CD4-positive, alpha-beta T cell treated with Interleukin-15 for 1 hour (primary cell): ENCODE data around the gene SERPIND1.
A peak's percentile ranks its signal among the peaks of the same experiment; 100 is the strongest.
"Not testable (repeated sequence)": the region's sequence is repeated elsewhere in the genome, so short reads cannot be mapped to it uniquely, and the experiment has no call there.

Experiments
- DNase-seq: peaks from one replicate; pipeline ENCODE4 v3.0.0-alpha.2; 2020

Gene SERPIND1

DNA sequence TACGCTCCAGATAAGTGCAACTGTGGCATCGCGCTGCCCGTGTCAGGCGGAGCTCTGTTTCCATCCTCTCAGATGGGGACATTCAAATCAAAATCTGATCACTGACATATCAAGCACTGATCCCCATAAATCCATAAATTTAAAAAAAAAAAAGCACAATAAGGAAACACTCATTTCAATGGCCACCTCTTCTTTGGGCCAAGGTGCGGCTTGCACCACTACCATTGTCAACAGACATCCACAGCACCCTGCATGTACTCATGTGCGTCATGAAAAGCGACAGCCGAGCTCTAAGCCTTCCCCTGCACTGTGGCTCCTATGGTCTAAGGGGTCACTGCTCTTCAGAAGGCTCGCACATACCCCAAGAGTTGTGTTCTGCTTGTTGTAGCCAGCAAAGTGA is 26.7 kb upstream of the SERPIND1 start:
- no peak for DNase-seq

DNA sequence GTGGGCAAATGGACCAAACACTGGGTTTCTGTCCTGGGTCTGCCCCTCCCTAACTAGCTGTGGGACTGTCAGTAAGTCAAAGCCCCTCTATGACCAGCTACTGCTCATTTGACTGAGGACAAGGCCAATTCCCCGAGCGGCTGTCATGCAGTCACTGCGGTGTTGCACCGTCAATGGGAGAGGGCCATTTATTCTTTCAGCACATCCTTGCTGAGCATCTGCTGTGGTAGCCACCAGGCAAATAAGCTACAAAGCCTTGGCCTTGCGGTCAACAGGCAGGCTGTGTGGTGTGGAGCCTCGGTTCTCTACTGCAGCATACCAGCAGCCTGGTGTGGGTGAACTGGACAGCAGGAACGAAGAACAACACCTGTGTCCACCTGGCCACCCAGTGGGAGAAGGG is 25.8 kb upstream of the SERPIND1 start:
- no peak for DNase-seq

DNA sequence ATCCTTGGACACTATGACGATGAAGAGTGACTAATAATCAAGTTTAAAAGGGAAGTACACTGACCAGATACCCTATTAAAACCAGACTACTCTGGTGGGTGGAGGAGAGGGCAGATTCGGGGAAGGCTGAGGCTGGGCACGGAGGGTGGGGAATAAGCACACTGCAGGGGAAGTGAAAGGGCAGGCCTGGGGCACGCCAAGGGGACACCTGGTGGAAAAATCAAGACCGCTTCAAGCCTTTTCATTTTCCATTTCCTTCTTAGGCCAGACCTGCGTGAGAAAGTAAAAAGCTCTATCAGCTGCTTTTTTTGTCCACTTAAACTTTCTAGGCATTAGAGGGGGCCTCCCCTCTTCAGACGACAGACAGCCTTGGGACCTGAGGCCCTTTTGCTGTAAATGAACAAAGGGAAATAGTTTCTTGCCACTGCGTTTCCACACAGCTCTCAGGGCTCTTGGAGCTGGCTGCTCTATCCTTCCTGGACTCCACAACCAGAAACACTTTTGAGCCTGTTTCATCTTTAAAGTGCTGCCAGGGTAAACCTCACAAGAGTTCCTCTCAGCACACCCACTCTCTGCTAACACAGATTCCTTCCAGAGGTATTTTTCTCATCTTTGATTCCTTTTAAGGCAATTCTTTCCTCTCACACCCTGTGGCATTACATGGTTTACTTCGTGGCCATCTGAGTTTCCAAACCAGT is 25.0 kb upstream of the SERPIND1 start:
- no peak for DNase-seq

DNA sequence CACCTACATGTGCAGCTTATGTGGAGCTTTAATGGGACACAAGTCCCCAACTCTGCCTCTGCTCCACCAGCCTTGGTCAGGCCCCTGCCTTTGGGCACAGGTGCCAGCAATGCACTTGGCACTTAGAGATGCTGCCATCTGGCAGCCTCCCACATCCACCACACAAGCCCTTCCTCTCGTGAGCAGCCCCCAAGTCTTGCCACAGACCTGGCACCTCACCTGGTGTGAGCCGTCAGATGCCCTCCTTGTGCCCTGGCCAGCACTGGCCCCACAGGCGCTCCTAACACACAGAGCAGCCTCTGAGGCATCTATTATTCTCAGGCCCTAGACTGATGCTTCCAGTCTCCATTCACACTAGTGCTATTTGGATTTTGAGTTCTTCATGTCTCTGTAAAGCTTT is 24.5 kb upstream of the SERPIND1 start:
- no peak for DNase-seq

DNA sequence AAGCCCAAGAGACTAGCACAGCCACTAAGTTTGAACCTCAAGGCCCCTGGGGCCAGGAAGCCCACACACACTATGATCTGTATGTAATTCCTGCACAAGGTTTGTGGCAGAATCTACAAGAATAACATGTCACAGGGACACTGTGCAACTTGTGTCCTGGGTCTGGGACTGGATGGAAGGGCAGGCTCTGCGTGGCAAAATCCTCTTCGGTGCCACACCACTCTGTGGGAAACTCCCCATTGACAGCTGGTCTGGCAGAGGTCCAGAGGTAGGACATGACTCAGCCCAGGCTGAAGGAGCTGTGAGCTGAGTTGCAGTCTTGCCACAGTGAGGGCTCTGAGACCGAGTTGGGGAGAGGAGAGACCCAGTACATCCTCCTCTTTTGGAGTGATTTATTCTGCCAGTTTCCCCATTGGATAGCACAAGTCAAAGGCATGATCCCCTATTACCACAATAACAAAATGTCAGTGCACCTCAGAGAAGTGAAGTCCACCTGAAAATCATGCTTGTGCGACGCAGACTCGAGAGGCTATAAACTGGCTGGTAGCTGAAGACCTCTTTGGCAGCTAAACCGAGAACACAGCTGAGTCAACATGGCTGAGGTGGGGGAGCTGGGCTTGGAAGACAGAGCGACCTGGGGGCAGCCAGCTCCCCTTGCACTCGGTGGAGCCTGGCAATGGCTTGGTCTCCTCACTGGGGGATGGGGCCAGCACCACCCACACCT is 23.3 kb upstream of the SERPIND1 start:
- DNase-seq = peak; percentile 41

DNA sequence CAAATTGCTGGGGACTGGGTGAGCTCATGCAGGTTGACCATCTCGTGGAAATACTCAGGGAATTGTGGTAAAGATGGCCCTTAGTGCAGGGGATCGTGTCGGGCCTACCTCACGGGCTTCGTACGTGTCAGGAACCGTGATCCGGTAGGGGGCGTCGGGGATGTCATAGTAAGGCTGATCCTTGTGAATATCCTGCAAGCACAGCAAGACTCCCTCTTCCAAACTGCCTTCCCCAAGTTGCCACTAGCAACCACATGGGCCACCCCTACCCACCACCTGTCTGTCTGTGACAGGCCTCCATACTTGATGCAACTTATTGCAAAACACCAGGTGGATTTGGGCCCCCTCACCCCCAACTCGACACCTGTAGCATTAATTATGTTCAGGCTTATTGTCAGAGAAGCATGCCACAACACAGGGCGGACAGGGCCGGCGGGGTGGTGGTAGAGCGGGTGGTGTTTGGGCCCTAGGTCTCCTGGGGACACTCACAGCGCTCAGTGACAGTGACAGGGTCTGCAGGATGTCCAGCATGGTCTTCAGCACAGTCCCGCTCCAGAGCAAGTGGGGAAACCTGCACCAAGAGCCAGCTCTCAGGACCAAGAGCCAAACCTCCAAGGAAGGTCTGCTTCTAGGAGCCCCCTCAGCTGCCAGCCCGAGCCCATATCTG is 22.6 kb upstream of the SERPIND1 start:
- DNase-seq = no peak

DNA sequence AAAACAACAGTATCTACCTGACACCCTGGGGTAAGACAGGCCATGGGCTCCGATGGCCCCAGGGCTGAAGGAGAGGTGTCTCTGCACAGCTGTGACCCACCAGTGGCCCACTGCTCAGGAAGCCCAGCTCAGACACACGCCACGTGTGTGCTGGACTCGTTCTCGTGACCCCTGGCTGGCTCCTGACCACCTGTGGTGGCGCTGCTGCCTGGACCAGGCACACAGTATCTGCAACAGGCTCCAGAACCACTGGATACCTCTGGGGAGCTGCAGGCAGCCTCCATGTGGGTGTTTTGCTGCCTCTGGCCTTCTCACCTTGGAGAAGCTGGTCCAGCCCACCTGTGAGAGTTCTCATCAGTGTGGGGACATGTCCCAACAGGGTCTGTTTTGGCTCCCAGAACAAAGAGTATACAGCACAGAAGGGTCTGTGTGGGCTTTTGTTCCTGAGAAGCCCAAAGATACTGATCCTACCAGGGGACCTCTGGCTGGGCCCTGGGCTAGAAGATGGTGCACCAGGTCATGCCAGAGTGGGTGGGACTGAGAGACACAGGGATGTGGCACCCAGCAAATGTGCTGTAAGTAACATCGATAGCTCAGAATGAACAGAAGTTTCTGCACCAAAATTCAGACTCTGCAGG is 21.7 kb upstream of the SERPIND1 start:
- DNase-seq = no peak

DNA sequence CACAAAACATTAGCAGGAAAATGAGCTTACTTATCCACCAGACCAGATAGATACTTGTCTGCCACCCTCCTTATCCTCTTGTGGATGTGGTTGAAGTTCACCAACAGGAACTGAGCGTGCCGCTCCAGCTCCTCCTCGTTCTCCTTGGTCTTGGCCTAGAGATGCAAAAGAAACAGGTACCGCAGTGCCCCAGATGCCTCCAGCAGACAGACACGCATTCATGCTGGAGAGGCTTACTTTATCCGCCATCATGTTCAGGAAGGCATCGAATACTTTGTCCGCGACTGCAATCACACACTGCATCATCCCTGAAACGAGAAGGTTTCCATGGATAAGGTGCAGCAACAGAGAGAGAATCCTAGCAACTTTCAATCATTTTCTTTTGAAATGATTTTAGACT is 21.0 kb upstream of the SERPIND1 start:
- DNase-seq = no peak

DNA sequence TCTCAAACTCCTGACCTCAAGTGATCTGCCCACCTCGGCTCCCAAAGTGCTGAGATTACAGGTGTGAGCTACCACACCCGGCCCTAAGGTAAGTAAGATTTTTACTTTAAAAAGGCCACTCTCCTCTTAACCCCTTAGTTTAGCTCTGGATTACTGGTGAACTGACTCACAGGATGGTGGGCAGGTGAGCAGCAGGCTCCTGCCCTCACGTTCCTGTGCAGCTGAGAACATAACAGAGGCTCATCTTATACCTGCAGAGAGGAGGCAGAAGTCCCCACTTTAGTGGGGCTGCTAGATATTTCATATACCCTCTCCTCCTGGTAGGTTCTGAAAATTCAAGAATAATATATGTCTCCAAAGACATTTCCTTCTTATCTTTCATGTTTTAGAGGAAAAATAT is 17.1 kb upstream of the SERPIND1 start:
- DNase-seq = no peak

DNA sequence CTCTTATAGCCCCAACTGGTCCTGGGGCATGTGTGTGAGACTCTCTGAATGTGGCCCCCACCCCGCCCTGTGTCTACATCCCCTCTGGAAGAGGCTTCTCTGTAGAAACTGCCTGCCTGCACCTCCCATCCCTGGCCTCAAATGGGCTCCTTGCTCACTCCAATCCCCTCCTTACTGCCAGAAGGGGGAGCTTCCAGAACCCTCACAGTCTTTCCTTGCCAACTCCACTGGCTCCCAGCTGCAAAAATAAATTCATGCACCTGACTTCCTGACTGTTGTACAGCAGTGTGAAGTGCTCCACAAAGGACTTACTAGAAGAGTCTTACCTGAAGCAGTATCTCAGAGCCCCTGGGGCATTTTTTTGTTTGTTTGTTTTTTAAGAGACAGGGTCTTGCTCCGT is 15.2 kb upstream of the SERPIND1 start:
- DNase-seq = no peak

DNA sequence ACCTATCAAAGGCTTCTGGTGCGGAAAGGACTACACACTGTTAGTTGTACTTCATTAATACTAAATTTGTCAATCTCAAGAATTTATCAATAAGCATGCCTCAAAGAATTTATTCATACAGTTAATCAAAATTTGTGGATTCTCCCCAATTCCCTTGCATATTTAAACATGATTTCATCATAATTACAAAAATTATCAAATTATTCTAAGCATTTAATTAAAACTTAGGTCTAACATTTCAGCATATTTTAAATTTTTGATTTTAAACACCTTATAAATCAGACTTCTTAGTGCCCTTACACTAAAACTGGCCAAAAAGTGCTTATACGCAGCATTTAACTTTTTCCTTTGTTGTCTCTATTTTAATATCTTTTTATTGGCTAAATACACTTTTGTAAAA is 13.8 kb upstream of the SERPIND1 start:
- no peak for DNase-seq

DNA sequence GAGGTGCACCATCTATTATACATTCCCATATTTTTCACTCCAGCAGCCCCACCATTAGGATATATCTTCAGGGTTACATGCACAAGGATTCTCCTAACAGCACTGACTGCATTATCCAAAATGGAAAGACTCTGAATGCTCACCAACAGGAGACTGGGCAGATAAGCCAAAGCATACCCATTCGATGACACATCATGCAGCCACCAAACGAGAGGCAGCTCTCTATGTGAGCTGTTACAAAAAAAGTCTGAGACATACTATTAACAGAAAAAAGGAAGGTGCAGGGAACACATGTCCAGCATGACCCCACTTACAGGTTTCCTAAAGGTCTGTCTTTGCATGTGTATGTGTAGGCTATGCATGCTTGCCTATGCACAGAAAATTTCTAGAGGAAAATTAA is 12.4 kb upstream of the SERPIND1 start:
- no peak for DNase-seq

DNA sequence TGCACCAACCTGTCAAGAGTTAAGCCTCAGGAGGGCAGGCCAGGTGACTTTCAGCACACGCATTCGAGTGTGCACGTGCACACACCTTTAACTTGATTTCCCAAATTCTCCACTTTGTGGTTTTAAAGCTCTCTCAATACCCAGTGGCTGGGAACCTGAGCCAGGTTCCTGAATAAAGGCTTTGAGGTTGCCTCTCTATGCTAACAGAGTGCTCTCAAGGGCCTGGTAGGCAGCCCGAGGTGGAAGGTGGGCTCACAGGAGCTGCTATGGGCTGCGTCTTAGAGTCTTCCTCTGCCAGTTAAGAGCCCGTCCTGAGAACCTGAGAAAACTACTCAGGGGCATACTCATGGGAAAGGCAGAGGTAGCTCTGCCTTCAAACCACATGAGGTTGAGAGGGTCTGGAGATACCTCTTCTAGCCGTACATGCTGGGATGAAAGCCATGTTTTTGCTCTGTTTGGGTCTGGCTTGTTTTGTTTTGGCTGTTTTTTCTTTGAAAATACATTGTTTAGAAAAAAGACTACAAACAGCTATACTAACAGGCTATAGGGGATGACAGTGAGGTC is 11.6 kb upstream of the SERPIND1 start:
- no peak for DNase-seq

DNA sequence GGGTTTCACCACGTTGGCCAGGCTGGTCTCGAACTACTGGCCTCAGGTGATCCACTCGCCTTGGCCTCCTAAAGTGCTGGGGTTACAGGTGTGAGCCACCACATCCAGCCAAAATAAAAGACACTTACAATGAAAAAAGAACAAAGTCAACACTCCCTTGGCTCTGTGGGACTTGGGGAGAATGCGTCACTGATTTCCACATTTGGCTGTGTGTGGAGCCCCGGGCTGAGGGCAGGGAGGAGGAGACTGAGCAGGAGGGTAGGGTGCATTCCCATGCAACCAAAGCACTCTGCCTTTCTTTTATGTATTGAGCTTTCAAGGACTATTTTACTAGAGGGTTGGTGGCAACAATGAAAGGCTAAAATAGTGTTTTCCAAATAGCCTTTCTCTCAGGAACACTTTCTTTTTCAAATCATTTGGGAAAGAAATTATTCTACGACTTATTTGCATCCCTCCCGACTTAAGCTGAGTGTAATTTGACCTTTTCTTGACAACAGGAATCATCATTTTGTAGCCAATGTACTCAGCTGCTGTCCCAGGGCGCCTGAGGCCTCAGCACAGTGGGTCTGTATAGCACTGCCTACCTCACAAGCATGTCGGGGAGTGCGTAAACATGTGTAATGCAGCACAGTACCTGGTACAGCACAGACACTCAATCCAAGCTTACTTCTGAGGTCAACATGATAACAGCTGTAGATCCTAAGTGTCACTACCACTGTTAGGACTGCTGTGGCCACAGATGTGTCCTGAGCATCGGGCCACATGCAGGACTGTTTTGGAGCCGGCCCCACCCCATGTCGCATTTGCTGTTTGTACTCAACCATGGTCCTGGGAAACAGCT is 10.1 kb upstream of the SERPIND1 start:
- no peak for DNase-seq

DNA sequence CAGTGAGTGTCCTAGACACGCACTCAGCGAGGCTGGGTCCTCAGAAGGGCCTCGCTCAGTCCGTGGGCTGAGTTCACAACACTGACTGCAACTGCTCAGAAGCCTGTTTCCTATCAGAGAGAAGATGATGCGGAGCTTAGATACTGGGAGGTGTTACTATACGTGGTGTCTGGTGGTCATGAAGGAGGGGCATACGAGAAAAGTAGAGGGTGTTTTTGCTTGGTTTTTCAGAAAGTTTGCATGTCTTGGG is 9.5 kb upstream of the SERPIND1 start:
- DNase-seq = no peak

DNA sequence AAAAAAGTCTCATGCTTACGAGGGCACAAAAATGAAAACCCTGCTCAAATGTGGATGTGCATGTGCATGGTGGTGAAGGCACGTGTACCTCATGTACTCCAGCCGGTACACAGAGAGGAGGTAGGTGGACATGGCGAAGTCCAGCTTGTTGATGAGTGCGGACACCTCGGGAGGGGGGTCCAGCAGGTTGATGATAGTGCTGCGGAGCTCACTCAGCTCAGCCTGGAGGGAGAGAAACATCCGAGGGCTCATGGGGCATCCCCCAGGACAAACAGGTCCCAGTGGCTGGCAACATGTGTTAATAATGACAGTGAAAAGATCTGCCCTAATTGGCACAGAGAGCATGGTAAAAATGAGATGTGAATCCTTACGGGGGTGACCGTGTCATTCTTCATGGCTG is 9.2 kb upstream of the SERPIND1 start:
- no peak for DNase-seq

DNA sequence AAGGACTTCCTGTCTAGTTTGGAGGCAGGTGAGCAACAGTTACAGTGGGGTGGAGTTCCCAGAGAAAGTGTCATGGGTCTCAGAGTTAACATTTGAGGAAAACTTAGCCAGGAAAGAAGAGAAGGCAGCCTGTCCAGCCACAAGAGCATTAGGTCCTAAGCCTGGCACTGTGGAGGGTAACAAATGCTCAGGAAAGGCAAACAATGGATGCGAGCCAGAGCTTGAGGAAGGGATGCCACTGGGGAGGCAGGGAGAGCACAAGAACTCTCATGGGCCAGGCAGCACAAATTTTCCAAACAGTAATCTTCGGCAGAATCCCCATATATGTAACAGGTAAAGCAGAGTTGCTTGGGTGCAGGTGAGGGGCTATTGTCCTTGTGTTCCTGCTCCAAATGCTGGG is 8.0 kb upstream of the SERPIND1 start:
- DNase-seq = no peak

DNA sequence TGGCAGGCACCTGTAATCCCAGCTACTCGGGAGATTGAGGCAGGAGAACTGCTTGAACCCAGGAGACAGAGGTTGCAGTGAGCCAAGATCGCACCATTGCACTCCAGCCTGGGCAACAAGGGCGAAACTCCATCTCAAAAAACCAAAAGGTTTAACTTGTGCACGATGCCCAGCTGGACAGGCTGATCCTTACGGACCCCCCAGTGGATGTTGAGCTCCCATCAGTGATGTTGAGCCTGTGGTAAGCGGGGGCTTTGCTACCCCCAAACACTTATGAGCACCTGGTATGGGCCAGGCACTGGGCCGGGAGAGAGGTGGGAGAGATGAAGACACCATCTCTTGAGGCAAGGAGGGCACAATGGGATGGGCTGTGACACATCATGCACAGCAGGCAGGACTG is 7.4 kb upstream of the SERPIND1 start:
- DNase-seq = no peak

DNA sequence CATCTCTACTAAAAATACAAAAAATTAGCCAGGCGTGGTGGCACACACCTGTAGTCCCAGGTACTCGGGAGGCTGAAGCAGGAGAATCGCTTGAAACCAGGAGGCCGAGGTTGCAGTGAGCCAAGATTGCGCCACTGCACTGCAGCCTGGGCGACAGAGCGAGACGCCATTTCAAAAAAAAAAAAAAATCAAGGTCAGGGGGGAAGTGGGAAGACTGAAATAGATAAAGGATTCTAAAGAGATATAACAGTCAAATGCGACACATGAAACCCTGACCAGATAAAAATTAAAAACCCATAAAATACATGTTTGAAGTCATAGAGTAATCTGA is 4.5 kb upstream of the SERPIND1 start:
- DNase-seq = not testable (repeated sequence)

DNA sequence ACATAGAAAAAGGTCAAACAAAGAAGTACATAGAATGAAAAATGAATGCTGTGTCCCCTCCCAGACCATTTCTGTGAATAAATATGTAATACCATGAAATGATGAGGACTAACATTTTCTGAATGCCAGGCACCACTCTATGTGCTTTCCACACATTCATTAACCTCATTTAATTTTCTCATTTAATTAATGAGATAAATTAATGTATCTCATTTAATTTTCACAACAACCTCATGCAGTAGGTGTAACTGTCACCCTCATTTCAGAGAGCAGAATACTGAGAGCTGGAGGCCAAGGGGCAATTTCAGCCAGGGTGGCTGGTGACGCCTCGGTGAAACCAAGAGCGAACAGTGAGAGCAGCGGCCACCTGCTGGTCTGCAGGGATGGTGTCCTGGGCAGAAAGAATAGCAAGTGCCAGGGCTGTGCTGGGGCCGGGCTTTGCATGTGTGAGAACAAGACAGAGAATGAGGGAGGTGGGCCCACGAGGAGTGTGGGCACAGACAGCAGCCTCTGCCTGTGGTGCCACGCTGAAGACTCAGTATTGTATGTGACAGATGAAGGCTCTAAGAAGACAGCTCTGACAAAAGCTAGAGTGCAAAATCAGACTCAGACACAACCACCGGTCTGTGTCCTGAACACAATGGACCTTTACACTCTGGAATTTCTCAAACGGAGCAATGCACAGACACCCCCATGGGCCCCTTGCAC is 1.8 kb upstream of the SERPIND1 start:
- no peak for DNase-seq

DNA sequence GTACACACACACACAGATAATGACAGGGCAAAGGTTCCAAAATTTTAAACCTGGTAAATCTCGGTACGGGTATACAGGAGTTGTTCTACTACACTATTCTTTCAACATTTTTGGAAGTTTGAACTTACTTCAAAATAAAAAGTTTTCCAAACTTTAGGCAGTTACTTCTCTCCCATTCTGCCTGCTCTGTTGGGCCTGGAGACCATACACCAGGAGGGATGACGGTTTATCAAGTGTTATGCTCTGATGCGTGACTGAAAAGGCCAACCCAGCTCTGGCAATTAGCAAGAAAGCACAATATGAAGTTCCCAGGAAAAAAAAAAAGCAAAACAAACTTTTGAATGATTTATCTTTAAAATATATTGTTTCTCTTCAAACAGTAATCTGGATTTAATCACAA is 969 bp downstream of the SERPIND1 start:
- no peak for DNase-seq

DNA sequence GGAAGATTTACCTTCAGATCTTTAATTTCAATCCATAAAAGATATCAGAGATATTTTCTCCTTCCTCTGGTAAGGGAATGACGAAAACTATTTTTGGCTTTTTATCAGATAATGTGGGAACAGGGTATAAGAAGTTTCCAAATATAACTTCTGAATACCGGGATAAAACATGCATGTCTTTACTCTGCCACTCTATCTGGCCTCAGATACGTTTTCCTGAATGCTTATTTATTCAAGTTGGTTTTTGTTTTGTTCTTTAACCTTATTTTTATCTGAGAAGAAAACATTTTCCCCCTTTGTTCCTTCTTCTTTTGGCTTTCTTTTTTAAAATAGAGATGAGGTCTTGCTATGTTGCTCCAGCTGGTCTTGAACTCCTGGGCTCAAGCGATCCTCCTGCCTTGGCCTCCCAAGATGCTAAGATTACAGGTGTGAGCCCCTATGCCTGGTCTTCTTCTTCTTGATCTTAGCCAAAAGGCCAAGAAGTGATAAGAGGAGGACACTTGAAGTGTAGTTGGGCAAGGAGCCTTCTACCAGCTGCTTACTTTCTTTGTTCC is 1.5 kb downstream of the SERPIND1 start:
- no peak for DNase-seq
